HG03064 (cell line): ENCODE data around the gene TRIM67.
"Not testable (repeated sequence)": the region's sequence is repeated elsewhere in the genome, so short reads cannot be mapped to it uniquely, and the experiment has no call there.

Experiments used
- ATAC-seq: cut with Tn5 transposase; IDR thresholded peaks from one replicate; pipeline ENCODE4 v1.9.1; 2021; ENCODE audit warnings: low read depth; ENCODE audit not compliant: unreplicated experiment

Gene TRIM67

GRCh38 chr1:231155808-231156207 is 6.0 kb upstream of the TRIM67 start:
- no peak for ATAC-seq

GRCh38 chr1:231157311-231157710 is 4.5 kb upstream of the TRIM67 start:
- ATAC-seq = no peak

- not testable (repeated sequence) for ATAC-seq
These were observed 3.7 kb upstream of the TRIM67 start for GRCh38 chr1:231158141-231158540.

- no peak for ATAC-seq
These were observed 2.5 kb upstream of the TRIM67 start for GRCh38 chr1:231159202-231159962.

GRCh38 chr1:231159963-231160761 is 1.7 kb upstream of the TRIM67 start:
- ATAC-seq = no peak

- no peak for ATAC-seq
These were observed 777 bp upstream of the TRIM67 start for GRCh38 chr1:231160895-231161666.

- no peak for ATAC-seq
These were observed 575 bp downstream of the TRIM67 start for GRCh38 chr1:231162297-231162969.

- ATAC-seq = no peak
These were observed 1.3 kb downstream of the TRIM67 start for GRCh38 chr1:231162970-231163829.

- ATAC-seq = no peak
These were observed 2.1 kb downstream of the TRIM67 start for GRCh38 chr1:231163830-231164427.

GRCh38 chr1:231165371-231165770 is 3.5 kb downstream of the TRIM67 start:
- ATAC-seq = no peak

- no peak for ATAC-seq
These were observed 4.5 kb downstream of the TRIM67 start for GRCh38 chr1:231166398-231166797.

GRCh38 chr1:231170875-231171274 is 9.0 kb downstream of the TRIM67 start:
- no peak for ATAC-seq

- ATAC-seq = no peak
These were observed 9.9 kb downstream of the TRIM67 start for GRCh38 chr1:231171623-231172197.

GRCh38 chr1:231172411-231172810 is 10.6 kb downstream of the TRIM67 start:
- ATAC-seq = no peak

- no peak for ATAC-seq
These were observed 14.6 kb downstream of the TRIM67 start for GRCh38 chr1:231176421-231176820.

GRCh38 chr1:231177226-231177625 is 15.4 kb downstream of the TRIM67 start:
- ATAC-seq = no peak

GRCh38 chr1:231177936-231178335 is 16.1 kb downstream of the TRIM67 start:
- no peak for ATAC-seq

GRCh38 chr1:231178970-231179369 is 17.1 kb downstream of the TRIM67 start:
- no peak for ATAC-seq

GRCh38 chr1:231180034-231180433 is 18.2 kb downstream of the TRIM67 start:
- ATAC-seq = no peak
